Measurements from ENCODE around the gene ADAM8.

- no peak for TF ChIP-seq POLR2A (IDR thresholded peaks at IDR 0.05; ENCODE audit: low read depth, low read length)
- no peak for TF ChIP-seq CTCF (conservative IDR thresholded peaks at IDR 0.05; ENCODE audit: low read depth, low read length)
- TF ChIP-seq SMC3 (IDR thresholded peaks at IDR 0.05; ENCODE audit: low read depth, low read length) = no peak
- TF ChIP-seq FOS (IDR thresholded peaks at IDR 0.05; ENCODE audit: low read depth, low read length) = no peak
- no peak for TF ChIP-seq RAD21 (IDR thresholded peaks at IDR 0.05; ENCODE audit: low read length)
- TF ChIP-seq USF2 (IDR thresholded peaks at IDR 0.05; ENCODE audit: low read depth, low read length) = no peak
- TF ChIP-seq MXI1 (IDR thresholded peaks at IDR 0.05; ENCODE audit: borderline replicate concordance, low read depth, low read length) = no peak
- TF ChIP-seq BHLHE40 (IDR thresholded peaks at IDR 0.05; ENCODE audit: low read depth, low read length) = no peak
These were observed 767 bp upstream of the ADAM8 start for GRCh38 chr10:133277277-133277992.
